GM12878 (cell line): ENCODE data around the gene MCM5. TPM values are rescaled to one million over a fixed set of nuclear protein-coding genes. Genes with fewer than 3 reads are reported as not detected.

Experiments
- BCL11A ChIP-seq: IDR thresholded peaks from 2 replicates; pipeline ENCODE4 v1.6.1; 2011; ENCODE audit warnings: low read depth, low read length
- BMI1 ChIP-seq: fragments of 450-650 bp; IDR thresholded peaks from 2 replicates; pipeline ENCODE4 v1.6.1; 2016; ENCODE audit warnings: mild to moderate bottlenecking, moderate library complexity, borderline replicate concordance
- CREB1 ChIP-seq: IDR thresholded peaks from 2 replicates; pipeline ENCODE4 v1.6.1; 2012; ENCODE audit warnings: low read depth, mild to moderate bottlenecking, inconsistent platforms
- EP300 ChIP-seq, 2 experiments: fragments of 150-350 bp in 1 of 2; IDR thresholded peaks; 2 replicates each; pipeline ENCODE4 v1.6.1; 2011 to 2012; ENCODE audit warnings: low read depth in 2 of 2, low read length in 2 of 2, borderline replicate concordance in 1 of 2, improper control_type of control experiment in 1 of 2, inconsistent platforms in 1 of 2; ENCODE audit not compliant: control insufficient read depth in 1 of 2
- LARP7 ChIP-seq: fragments of 450-650 bp; IDR thresholded peaks from 2 replicates; pipeline ENCODE4 v1.6.1; 2017; ENCODE audit warnings: mild to moderate bottlenecking
- NFYA ChIP-seq: IDR thresholded peaks from 2 replicates; pipeline ENCODE4 v1.6.1; 2011; ENCODE audit warnings: low read depth, mild to moderate bottlenecking, low read length, improper control_type of control experiment, borderline replicate concordance
- NR2C2 ChIP-seq: IDR thresholded peaks from 2 replicates; pipeline ENCODE4 v1.6.1; 2011; ENCODE audit warnings: borderline replicate concordance, low read depth; ENCODE audit not compliant: control insufficient read depth, insufficient read length
- TARDBP ChIP-seq: IDR thresholded peaks from 2 replicates; pipeline ENCODE4 v1.6.1; 2016; ENCODE audit warnings: borderline replicate concordance
- polyA plus RNA-seq, 11 experiments: library from polyadenylated mRNA; depleted of rRNA in 4 of 11; unstranded in 6 of 11; stranded (reverse) in 5 of 11; fragments of >200 nt; fragmentation: Nextera tagmentation in 4 of 11; fragmentation: Illumina TruSeq in 1 of 11; extraction: Ambion mirVana in 4 of 11; extraction: Trizol in 1 of 11; gene quantifications; 1 replicate in 1 of 11; 2 replicates in 10 of 11; pipeline versions ENCODE4 v1.2.1 to v1.2.3, GENCODE V29; 2011 to 2016; ENCODE audit warnings: inconsistent platforms in 2 of 11, missing spikeins in 2 of 11, low read depth in 1 of 11
- total RNA-seq, 4 experiments: library from RNA; depleted of rRNA in 3 of 4; stranded (reverse); fragments of >200 nt in 3 of 4; fragmentation: Illumina TruSeq in 1 of 4; extraction: Trizol in 1 of 4; gene quantifications; 2 replicates each; pipeline versions ENCODE4 v1.2.1 to v1.2.3, GENCODE V29; 2013 to 2021
- TF ChIP-seq, protein P1 (sequence below): fragments of 450-650 bp; IDR thresholded peaks from 2 replicates; pipeline ENCODE4 v1.6.1; 2017; ENCODE audit warnings: mild to moderate bottlenecking, moderate library complexity
- TF ChIP-seq, protein P2 (sequence below): IDR thresholded peaks from 2 replicates; pipeline ENCODE4 v1.6.1; 2012; ENCODE audit warnings: mild to moderate bottlenecking, low read depth, low read length
- TF ChIP-seq, protein P3 (sequence below): fragments of 450-650 bp; IDR thresholded peaks from 2 replicates; pipeline ENCODE4 v1.6.1; 2018; ENCODE audit warnings: mild to moderate bottlenecking, low read depth, moderate library complexity; ENCODE audit not compliant: partially characterized antibody
- TF ChIP-seq, protein P4 (sequence below): fragments of 450-650 bp; IDR thresholded peaks from 2 replicates; pipeline ENCODE4 v1.6.1; 2016; ENCODE audit warnings: mild to moderate bottlenecking

The MCM5 gene
- total and polyA plus RNA-seq, 10 of the 15 experiments (the other 5 are each of a cell fraction or from before 2014, with no cell fraction given), result 14.1 to 360 (median 164) TPM

DNA sequence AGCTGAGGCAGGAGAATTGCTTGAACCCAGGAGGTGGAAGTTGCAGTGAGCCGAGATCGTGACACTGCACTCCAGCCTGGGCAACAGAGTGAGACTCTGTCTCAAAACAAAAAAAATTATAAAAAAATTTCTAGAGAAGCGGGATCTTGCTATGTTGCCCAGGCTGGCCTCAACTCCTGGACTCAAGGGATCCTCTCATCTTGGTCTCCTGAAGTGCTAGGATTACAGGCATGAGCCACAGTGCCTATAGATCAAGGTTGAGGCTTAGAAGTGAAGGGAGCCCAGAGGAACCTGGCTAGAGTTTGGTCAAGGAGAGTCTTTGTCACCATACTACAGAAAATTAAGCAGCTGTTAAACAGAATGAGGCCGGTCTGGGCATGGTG lies 1.4 kb upstream of the MCM5 start (continued):
- TF ChIP-seq, protein P1, sequence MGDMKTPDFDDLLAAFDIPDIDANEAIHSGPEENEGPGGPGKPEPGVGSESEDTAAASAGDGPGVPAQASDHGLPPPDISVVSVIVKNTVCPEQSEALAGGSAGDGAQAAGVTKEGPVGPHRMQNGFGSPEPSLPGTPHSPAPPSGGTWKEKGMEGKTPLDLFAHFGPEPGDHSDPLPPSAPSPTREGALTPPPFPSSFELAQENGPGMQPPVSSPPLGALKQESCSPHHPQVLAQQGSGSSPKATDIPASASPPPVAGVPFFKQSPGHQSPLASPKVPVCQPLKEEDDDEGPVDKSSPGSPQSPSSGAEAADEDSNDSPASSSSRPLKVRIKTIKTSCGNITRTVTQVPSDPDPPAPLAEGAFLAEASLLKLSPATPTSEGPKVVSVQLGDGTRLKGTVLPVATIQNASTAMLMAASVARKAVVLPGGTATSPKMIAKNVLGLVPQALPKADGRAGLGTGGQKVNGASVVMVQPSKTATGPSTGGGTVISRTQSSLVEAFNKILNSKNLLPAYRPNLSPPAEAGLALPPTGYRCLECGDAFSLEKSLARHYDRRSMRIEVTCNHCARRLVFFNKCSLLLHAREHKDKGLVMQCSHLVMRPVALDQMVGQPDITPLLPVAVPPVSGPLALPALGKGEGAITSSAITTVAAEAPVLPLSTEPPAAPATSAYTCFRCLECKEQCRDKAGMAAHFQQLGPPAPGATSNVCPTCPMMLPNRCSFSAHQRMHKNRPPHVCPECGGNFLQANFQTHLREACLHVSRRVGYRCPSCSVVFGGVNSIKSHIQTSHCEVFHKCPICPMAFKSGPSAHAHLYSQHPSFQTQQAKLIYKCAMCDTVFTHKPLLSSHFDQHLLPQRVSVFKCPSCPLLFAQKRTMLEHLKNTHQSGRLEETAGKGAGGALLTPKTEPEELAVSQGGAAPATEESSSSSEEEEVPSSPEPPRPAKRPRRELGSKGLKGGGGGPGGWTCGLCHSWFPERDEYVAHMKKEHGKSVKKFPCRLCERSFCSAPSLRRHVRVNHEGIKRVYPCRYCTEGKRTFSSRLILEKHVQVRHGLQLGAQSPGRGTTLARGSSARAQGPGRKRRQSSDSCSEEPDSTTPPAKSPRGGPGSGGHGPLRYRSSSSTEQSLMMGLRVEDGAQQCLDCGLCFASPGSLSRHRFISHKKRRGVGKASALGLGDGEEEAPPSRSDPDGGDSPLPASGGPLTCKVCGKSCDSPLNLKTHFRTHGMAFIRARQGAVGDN, result no peak
- TF ChIP-seq NR2C2 (no peak), TARDBP (no peak), NFYA (no peak), CREB1 (no peak), LARP7 (no peak), EP300 (IDR thresholded peaks at IDR 0.05; ENCODE audit: borderline replicate concordance in 1 of 2, control insufficient read depth in 1 of 2, low read depth in 2 of 2, low read length in 2 of 2) (no peak), BCL11A (no peak), BMI1 (no peak)
- TF ChIP-seq, protein P2, sequence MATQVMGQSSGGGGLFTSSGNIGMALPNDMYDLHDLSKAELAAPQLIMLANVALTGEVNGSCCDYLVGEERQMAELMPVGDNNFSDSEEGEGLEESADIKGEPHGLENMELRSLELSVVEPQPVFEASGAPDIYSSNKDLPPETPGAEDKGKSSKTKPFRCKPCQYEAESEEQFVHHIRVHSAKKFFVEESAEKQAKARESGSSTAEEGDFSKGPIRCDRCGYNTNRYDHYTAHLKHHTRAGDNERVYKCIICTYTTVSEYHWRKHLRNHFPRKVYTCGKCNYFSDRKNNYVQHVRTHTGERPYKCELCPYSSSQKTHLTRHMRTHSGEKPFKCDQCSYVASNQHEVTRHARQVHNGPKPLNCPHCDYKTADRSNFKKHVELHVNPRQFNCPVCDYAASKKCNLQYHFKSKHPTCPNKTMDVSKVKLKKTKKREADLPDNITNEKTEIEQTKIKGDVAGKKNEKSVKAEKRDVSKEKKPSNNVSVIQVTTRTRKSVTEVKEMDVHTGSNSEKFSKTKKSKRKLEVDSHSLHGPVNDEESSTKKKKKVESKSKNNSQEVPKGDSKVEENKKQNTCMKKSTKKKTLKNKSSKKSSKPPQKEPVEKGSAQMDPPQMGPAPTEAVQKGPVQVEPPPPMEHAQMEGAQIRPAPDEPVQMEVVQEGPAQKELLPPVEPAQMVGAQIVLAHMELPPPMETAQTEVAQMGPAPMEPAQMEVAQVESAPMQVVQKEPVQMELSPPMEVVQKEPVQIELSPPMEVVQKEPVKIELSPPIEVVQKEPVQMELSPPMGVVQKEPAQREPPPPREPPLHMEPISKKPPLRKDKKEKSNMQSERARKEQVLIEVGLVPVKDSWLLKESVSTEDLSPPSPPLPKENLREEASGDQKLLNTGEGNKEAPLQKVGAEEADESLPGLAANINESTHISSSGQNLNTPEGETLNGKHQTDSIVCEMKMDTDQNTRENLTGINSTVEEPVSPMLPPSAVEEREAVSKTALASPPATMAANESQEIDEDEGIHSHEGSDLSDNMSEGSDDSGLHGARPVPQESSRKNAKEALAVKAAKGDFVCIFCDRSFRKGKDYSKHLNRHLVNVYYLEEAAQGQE, result no peak
- TF ChIP-seq, protein P3, sequence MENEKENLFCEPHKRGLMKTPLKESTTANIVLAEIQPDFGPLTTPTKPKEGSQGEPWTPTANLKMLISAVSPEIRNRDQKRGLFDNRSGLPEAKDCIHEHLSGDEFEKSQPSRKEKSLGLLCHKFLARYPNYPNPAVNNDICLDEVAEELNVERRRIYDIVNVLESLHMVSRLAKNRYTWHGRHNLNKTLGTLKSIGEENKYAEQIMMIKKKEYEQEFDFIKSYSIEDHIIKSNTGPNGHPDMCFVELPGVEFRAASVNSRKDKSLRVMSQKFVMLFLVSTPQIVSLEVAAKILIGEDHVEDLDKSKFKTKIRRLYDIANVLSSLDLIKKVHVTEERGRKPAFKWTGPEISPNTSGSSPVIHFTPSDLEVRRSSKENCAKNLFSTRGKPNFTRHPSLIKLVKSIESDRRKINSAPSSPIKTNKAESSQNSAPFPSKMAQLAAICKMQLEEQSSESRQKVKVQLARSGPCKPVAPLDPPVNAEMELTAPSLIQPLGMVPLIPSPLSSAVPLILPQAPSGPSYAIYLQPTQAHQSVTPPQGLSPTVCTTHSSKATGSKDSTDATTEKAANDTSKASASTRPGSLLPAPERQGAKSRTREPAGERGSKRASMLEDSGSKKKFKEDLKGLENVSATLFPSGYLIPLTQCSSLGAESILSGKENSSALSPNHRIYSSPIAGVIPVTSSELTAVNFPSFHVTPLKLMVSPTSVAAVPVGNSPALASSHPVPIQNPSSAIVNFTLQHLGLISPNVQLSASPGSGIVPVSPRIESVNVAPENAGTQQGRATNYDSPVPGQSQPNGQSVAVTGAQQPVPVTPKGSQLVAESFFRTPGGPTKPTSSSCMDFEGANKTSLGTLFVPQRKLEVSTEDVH, result no peak
- TF ChIP-seq, protein P4, sequence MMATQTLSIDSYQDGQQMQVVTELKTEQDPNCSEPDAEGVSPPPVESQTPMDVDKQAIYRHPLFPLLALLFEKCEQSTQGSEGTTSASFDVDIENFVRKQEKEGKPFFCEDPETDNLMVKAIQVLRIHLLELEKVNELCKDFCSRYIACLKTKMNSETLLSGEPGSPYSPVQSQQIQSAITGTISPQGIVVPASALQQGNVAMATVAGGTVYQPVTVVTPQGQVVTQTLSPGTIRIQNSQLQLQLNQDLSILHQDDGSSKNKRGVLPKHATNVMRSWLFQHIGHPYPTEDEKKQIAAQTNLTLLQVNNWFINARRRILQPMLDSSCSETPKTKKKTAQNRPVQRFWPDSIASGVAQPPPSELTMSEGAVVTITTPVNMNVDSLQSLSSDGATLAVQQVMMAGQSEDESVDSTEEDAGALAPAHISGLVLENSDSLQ, result no peak
